Left lung (tissue), 10 donors: ENCODE data around the gene MYT1. TPM values are rescaled to one million over a fixed set of nuclear protein-coding genes. Genes with fewer than 3 reads are reported as not detected.

Experiments
- ATAC-seq: fragments of 200-7000 bp; cut with Tn5 transposase; one replicate; pipeline ENCODE4 v1.9.1; 2020; ENCODE audit warnings: moderate library complexity
- DNase-seq, 4 donors: peaks; one replicate each; pipeline ENCODE4 v3.0.0-alpha.2; 2013 to 2020
- H3K27ac ChIP-seq, 2 donors: fragments of 200-600 bp; sonication (generic) in 1 of 2; one replicate each; pipeline versions ENCODE4 v1.5.0 to v1.8.0; 2020 to 2021
- H3K27me3 ChIP-seq, 2 donors: fragments of 200-600 bp; sonication (generic) in 1 of 2; one replicate each; pipeline versions ENCODE4 v1.5.0 to v1.8.0; 2020 to 2021
- H3K36me3 ChIP-seq, 2 donors: fragments of 200-600 bp; sonication (generic) in 1 of 2; one replicate each; pipeline versions ENCODE4 v1.5.0 to v1.8.0; 2020 to 2021
- H3K4me1 ChIP-seq, 2 donors: fragments of 200-600 bp; one replicate each; pipeline ENCODE4 v1.8.0; 2021
- H3K4me3 ChIP-seq, 2 donors: fragments of 200-600 bp; sonication (generic) in 1 of 2; one replicate each; pipeline versions ENCODE4 v1.5.0 to v1.8.0; 2020 to 2021; ENCODE audit warnings: mild to moderate bottlenecking in 1 of 2
- H3K9me3 ChIP-seq, 2 donors: fragments of 200-600 bp; sonication (generic) in 1 of 2; one replicate each; pipeline versions ENCODE4 v1.5.0 to v1.8.0; 2020 to 2021
- intact Hi-C, 2 donors: fragments of 100-400 bp; cut with DNase I; formaldehyde crosslinking; loops; one replicate each; pipeline versions ENCODE4 v1.11.2 to v1.14.2; 2022
- polyA plus RNA-seq, 6 donors: library from polyadenylated mRNA; unstranded; fragments of 120-200 nt; gene quantifications; one replicate each; pipeline ENCODE4 v1.2.1, GENCODE V29; 2013; ENCODE audit not compliant: insufficient read length in 6 of 6
- total RNA-seq, 2 donors: library from RNA; stranded (reverse); fragmentation: NEBNext Ultra II Directional; extraction: Animal tissue kit (Norgen Biotek cat#: 25700); gene quantifications; one replicate each; pipeline ENCODE4 v1.2.1, GENCODE V29; 2021
- TF ChIP-seq, protein P1 (sequence below), 2 donors: fragments of 200-600 bp; sonication (generic) in 1 of 2; IDR thresholded peaks; one replicate each; pipeline versions ENCODE4 v1.5.0 to v1.8.0; 2021; ENCODE audit warnings: antibody characterized with exemption in 2 of 2
- donor health status: DM: no; HTN: yes; CAD: no.
- donor health status: DM: no; HTN: no; CAD: no.

The MYT1 gene
- total and polyA plus RNA-seq, 8 donors = 0.26 to 0.42 (median 0.32) TPM; not detected in 2

DNA sequence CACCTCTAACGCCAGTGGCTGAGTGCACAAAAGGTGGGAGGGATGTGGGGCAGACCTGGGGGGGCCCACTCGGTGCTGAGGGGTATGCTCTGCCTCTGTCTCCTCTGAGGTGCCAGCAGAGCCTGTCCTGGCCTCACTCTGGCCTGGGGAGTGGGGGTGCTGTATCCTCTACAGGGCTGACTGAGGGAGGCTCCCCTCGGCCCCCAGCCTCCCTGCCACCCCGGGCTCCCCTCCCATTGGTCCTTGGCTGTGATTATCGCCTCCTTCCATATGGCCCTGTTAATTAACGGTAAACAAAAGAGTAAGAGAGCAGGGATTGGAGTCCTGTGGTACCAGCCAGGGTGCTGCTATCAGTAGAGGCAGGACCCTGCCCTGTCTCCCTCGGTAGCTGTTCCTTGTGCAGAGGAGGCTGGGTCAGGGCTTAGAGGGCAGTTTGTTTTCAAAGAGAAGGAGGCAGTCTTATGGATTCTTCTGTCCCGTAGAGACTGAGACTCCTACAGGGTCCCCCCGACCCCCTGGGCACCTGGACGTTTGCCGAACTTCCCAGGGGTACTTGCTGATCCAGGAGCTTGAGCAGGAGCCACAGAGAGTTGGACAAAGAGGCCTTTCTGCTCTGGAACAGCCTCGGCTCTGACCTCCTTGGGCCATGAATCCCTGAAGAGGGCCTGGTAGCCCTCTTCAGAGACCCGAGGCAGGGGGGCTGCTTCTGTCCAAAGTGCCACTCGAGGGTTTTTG is 1.8 kb downstream of the MYT1 start:
- no peaks in the 10 kb centered on the region for H3K9me3 ChIP-seq
- H3K4me3 ChIP-seq = no peak overlapping the region
- H3K4me1 ChIP-seq = no peaks in the 10 kb centered on the region
- H3K27ac ChIP-seq = no peak overlapping the region
- ATAC-seq (no peak), DNase-seq (no peak)
- intact Hi-C loops = no loop called here
- H3K36me3 ChIP-seq = no peaks in the 10 kb centered on the region
- H3K27me3 ChIP-seq = peaks cover 25 to 94% of the 10 kb centered on the region in 2 donors
- TF ChIP-seq, protein P1, sequence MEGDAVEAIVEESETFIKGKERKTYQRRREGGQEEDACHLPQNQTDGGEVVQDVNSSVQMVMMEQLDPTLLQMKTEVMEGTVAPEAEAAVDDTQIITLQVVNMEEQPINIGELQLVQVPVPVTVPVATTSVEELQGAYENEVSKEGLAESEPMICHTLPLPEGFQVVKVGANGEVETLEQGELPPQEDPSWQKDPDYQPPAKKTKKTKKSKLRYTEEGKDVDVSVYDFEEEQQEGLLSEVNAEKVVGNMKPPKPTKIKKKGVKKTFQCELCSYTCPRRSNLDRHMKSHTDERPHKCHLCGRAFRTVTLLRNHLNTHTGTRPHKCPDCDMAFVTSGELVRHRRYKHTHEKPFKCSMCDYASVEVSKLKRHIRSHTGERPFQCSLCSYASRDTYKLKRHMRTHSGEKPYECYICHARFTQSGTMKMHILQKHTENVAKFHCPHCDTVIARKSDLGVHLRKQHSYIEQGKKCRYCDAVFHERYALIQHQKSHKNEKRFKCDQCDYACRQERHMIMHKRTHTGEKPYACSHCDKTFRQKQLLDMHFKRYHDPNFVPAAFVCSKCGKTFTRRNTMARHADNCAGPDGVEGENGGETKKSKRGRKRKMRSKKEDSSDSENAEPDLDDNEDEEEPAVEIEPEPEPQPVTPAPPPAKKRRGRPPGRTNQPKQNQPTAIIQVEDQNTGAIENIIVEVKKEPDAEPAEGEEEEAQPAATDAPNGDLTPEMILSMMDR (IDR thresholded peaks at IDR 0.05) = no peak

DNA sequence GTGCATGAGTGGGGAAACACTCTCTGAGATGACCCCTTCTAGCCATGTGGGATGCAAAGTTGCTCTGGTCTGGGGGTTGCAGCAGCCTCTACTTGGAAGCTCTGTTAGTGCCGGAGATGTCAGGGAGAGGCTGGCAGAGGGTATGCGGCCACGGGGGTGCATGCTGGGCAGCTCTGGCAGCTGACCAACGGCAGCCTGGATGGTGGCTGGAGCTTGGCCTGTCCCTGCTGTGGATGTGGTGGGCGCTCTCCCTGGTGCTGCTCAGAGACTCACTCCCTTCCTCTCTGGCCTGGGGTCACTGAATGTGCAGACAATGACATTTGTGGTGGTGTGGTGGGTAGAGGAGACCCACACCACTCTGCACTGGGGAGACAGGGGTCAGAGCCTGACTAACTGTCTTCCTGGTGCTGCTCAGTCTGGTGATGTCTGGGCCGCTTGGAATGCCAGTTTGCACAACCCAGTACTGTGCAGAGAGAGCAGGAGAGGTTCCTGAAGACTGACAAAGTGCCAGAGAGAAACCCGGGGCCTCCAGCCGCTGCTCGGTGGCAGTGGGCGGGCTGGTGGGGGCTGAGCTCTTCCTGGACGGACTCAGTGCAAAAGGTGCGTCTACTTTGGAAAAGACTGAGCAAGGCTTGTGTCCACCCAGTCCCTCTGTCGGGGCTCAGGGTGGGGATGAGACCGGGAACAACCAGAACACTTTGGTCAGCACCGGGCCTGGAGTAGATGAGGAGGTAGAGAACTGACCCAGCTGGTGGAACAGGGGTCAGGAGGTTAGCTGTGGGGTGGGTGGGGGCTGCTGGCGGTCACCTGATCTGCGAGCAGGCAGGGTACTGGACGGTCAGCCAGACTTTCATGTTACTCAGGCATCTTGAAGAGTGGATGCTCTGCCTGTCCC is 2.7 kb downstream of the MYT1 start:
- H3K27ac ChIP-seq = no peak overlapping the region
- intact Hi-C loops = no loop called here
- H3K36me3 ChIP-seq = no peaks in the 10 kb centered on the region
- ATAC-seq (no peak), DNase-seq (no peak)
- no peak overlapping the region for H3K4me3 ChIP-seq
- H3K4me1 ChIP-seq = no peaks in the 10 kb centered on the region
- peaks cover 18 to 90% of the 10 kb centered on the region in 2 donors for H3K27me3 ChIP-seq
- no peaks in the 10 kb centered on the region for H3K9me3 ChIP-seq
- TF ChIP-seq, protein P1 (IDR thresholded peaks at IDR 0.05) = no peak

DNA sequence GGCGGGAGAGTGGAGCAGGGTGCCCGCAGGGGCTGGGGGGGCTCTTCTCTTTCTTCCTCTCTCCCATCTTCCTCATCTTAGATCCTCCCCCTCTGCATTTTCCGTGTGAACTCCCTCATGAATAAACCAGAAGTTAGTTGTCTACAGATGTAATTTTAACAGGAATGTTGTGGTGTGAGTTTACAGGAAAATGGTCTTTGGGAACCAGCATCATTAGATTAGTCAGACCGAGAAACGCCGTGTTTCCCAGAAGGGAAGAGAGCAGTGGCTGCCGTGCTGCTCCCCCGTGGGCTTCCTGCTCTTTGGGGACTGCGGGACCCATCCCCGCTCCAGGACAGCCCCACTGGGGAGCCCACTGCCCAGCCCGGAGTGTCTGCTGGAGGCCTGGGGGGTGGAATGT is 3.4 kb downstream of the MYT1 start:
- H3K27ac ChIP-seq = no peak overlapping the region
- H3K36me3 ChIP-seq = no peaks in the 10 kb centered on the region
- ATAC-seq = no peak
- H3K4me3 ChIP-seq = no peak overlapping the region
- intact Hi-C loops = no loop called here
- peaks cover 10 to 90% of the 10 kb centered on the region in 2 donors for H3K27me3 ChIP-seq
- no peak for DNase-seq
- H3K9me3 ChIP-seq = no peaks in the 10 kb centered on the region
- no peaks in the 10 kb centered on the region for H3K4me1 ChIP-seq
- TF ChIP-seq, protein P1 (IDR thresholded peaks at IDR 0.05) = no peak

- DNase-seq = no peak
- Histone ChIP-seq H3K9me3 (no peaks in the 10 kb centered on the region), H3K27ac (no peak overlapping the region), H3K4me1 (no peaks in the 10 kb centered on the region), H3K4me3 (no peak overlapping the region), H3K27me3 (peaks cover 4 to 87% of the 10 kb centered on the region in 2 donors), H3K36me3 (no peaks in the 10 kb centered on the region)
- ATAC-seq = no peak
- TF ChIP-seq, protein P1 (IDR thresholded peaks at IDR 0.05) = no peak
- intact Hi-C loops = no loop called here
These were observed 4.3 kb downstream of the MYT1 start for GRCh38 chr20:64168381-64169090.
